ENCODE data around the gene TIAL1. TPM values are rescaled to one million over a fixed set of nuclear protein-coding genes. Genes with fewer than 3 reads are reported as not detected.

TIAL1 gene
- total RNA-seq, 1 experiment from 2014 or later = 94.1 TPM

- H3K9me2 ChIP-seq (ENCODE audit: insufficient read depth) = no peaks in the 10 kb centered on the region
- TF ChIP-seq CTCF (conservative IDR thresholded peaks at IDR 0.05) (no peak), EZH2 (IDR thresholded peaks at IDR 0.05; ENCODE audit: low read depth) (no peak)
- H4K20me1 ChIP-seq (ENCODE audit: insufficient read depth) = peaks cover 36% of the 10 kb centered on the region
- peaks cover 36% of the 10 kb centered on the region for H3K4me1 ChIP-seq (replicated peaks; ENCODE audit: insufficient read depth)
- peaks cover 61% of the 10 kb centered on the region for H3K79me2 ChIP-seq (ENCODE audit: low read depth)
- DNase-seq = peak in 1 of 2 experiments; percentile 38
- peaks cover 8% of the 10 kb centered on the region; the same call in 1 of the 2 replicates for H3K36me3 ChIP-seq (ENCODE audit: low read depth)
- H3K27me3 ChIP-seq (ENCODE audit: insufficient read depth, low read depth) = no peaks in the 10 kb centered on the region
- peak overlapping the region; percentile 79 for H3K4me3 ChIP-seq
- H2AFZ ChIP-seq = no peak overlapping the region
- H3K9me3 ChIP-seq (ENCODE audit: insufficient read depth, low read depth) = no peaks in the 10 kb centered on the region
- CTCF ChIA-PET = interaction anchor here (0.7 kb wide), 1 partner anchor 10 kb away, joined by 3 read pairs; no protein-coding TSS in a partner anchor
- POLR2A ChIA-PET (ENCODE audit: unreplicated experiment) = interaction anchor here (0.6 to 0.7 kb wide), 2 partner anchors 39 to 264 kb away, joined by 8 to 9 read pairs; no protein-coding TSS in a partner anchor
- peak overlapping the region; percentile 98 for H3K4me2 ChIP-seq
- no TSS peak for BruUV-seq (replicated peaks)
- intact Hi-C loops (cut with micrococcal nuclease; ENCODE audit: unreplicated experiment) = no loop called here
- H3K27ac ChIP-seq = peak overlapping the region; percentile 92
- H3F3A ChIP-seq (ENCODE audit: insufficient read depth, low read depth) = no peaks in the 10 kb centered on the region
Measured at GRCh38 chr10:119595134-119595675, 1.6 kb downstream of the TIAL1 start.

- CTCF ChIA-PET = no interaction called here
- peaks cover 14% of the 10 kb centered on the region for H3K4me1 ChIP-seq (replicated peaks; ENCODE audit: insufficient read depth)
- H3K27ac ChIP-seq = no peak overlapping the region
- BruUV-seq (replicated peaks) = no TSS peak
- H3K9me3 ChIP-seq (ENCODE audit: insufficient read depth, low read depth) = no peaks in the 10 kb centered on the region
- no peaks in the 10 kb centered on the region for H3K9me2 ChIP-seq (ENCODE audit: insufficient read depth)
- peaks cover 5% of the 10 kb centered on the region; the same call in 1 of the 2 replicates for H3F3A ChIP-seq (ENCODE audit: insufficient read depth, low read depth)
- peaks cover 90% of the 10 kb centered on the region for H3K79me2 ChIP-seq (ENCODE audit: low read depth)
- no peak overlapping the region for H3K4me3 ChIP-seq
- H3K27me3 ChIP-seq (ENCODE audit: insufficient read depth, low read depth) = no peaks in the 10 kb centered on the region
- intact Hi-C loops (cut with micrococcal nuclease; ENCODE audit: unreplicated experiment) = no loop called here
- H3K36me3 ChIP-seq (ENCODE audit: low read depth) = peaks cover 17% of the 10 kb centered on the region; the same call in 1 of the 2 replicates
- POLR2A ChIA-PET (ENCODE audit: unreplicated experiment) = no interaction called here
- no peak for DNase-seq
- H4K20me1 ChIP-seq (ENCODE audit: insufficient read depth) = peaks cover 55% of the 10 kb centered on the region
- H2AFZ ChIP-seq = no peak overlapping the region
- no peak for TF ChIP-seq EZH2 (IDR thresholded peaks at IDR 0.05; ENCODE audit: low read depth)
- no peak for TF ChIP-seq CTCF (conservative IDR thresholded peaks at IDR 0.05)
- no peak overlapping the region for H3K4me2 ChIP-seq
Measured at GRCh38 chr10:119588071-119588470, 8.7 kb downstream of the TIAL1 start.

DNA sequence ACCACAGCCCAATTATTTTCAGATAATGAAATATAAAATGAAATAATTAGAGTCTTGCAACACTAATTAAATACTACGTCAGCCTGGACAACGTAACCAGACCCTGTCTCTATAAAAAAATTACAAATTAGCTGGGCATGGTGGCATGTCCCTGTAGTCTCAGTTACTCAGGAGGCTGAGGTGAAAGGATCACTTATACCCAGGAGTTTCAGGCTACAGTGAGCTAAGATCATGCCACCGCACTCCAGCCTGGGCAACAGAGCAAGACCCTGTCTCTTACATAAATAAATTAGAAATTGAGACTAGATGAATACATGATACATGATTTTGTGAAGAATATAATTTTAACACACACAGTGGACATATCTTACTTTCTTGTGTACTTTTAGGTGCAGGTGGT lies 18.4 kb downstream of the TIAL1 start:
- ChIA-PET CTCF (interaction anchor here (0.5 kb wide), 1 partner anchor 878 kb away, joined by 5 read pairs; no protein-coding TSS in a partner anchor), POLR2A (ENCODE audit: unreplicated experiment) (no interaction called here)

More for the DNA sequence above, 18.4 kb downstream of the TIAL1 start:
- Histone ChIP-seq H3K4me1 (replicated peaks; ENCODE audit: insufficient read depth) (no peaks in the 10 kb centered on the region), H2AFZ (no peak overlapping the region), H4K20me1 (ENCODE audit: insufficient read depth) (peaks cover under 1% of the 10 kb centered on the region), H3F3A (ENCODE audit: insufficient read depth, low read depth) (peaks cover 22% of the 10 kb centered on the region; the same call in 1 of the 2 replicates), H3K27ac (no peak overlapping the region), H3K4me3 (no peak overlapping the region), H3K9me3 (ENCODE audit: insufficient read depth, low read depth) (no peaks in the 10 kb centered on the region), H3K79me2 (ENCODE audit: low read depth) (peaks cover 6% of the 10 kb centered on the region; the same call in 1 of the 2 replicates), H3K4me2 (no peak overlapping the region), H3K27me3 (ENCODE audit: insufficient read depth, low read depth) (no peaks in the 10 kb centered on the region), H3K9me2 (ENCODE audit: insufficient read depth) (no peaks in the 10 kb centered on the region), H3K36me3 (ENCODE audit: low read depth) (peaks cover 15% of the 10 kb centered on the region; the same call in 1 of the 2 replicates)
- no peak for DNase-seq
- TF ChIP-seq CTCF (conservative IDR thresholded peaks at IDR 0.05) = no peak
- no peak for TF ChIP-seq EZH2 (IDR thresholded peaks at IDR 0.05; ENCODE audit: low read depth)
- intact Hi-C loops (cut with micrococcal nuclease; ENCODE audit: unreplicated experiment) = no loop called here
- BruUV-seq (replicated peaks) = no TSS peak
